ENCODE data around the gene ZNRF2.
"Not testable (repeated sequence)": the region's sequence is repeated elsewhere in the genome, so short reads cannot be mapped to it uniquely, and the experiment has no call there.

ZNRF2 gene

GRCh38 chr7:30353932-30354607 lies 69.7 kb downstream of the ZNRF2 start:
- DNase-seq: no peak

GRCh38 chr7:30354791-30355190 lies 70.4 kb downstream of the ZNRF2 start:
- DNase-seq: no peak

- DNase-seq: no peak
Observed at GRCh38 chr7:30359957-30360356, 75.6 kb downstream of the ZNRF2 start.

- no peak for DNase-seq
Observed at GRCh38 chr7:30363778-30364563, 79.6 kb downstream of the ZNRF2 start.

GRCh38 chr7:30364773-30365172 lies 80.4 kb downstream of the ZNRF2 start:
- no peak for DNase-seq

- no peak for DNase-seq
Observed at GRCh38 chr7:30365621-30366020, 81.2 kb downstream of the ZNRF2 start.

GRCh38 chr7:30366606-30367005 lies 82.2 kb downstream of the ZNRF2 start:
- no peak for DNase-seq

- DNase-seq: no peak
Observed at GRCh38 chr7:30367561-30367960, 83.2 kb downstream of the ZNRF2 start.

- no peak for DNase-seq
Observed at GRCh38 chr7:30369879-30370278, 85.5 kb downstream of the ZNRF2 start.

- no peak for DNase-seq
Observed at GRCh38 chr7:30371321-30371720, 86.9 kb downstream of the ZNRF2 start.

GRCh38 chr7:30378275-30378674 lies 93.9 kb downstream of the ZNRF2 start:
- no peak for DNase-seq

GRCh38 chr7:30379131-30379530 lies 94.7 kb downstream of the ZNRF2 start:
- DNase-seq: no peak

- DNase-seq: no peak
Observed at GRCh38 chr7:30379741-30380140, 95.3 kb downstream of the ZNRF2 start.

- DNase-seq: no peak
Observed at GRCh38 chr7:30380294-30380693, 95.9 kb downstream of the ZNRF2 start.

GRCh38 chr7:30380824-30381223 lies 96.4 kb downstream of the ZNRF2 start:
- DNase-seq: not testable (repeated sequence)

GRCh38 chr7:30382607-30383006 lies 98.2 kb downstream of the ZNRF2 start:
- no peak for DNase-seq

GRCh38 chr7:30389791-30390190 lies 105.4 kb downstream of the ZNRF2 start:
- no peak for DNase-seq

GRCh38 chr7:30390736-30391636 lies 106.6 kb downstream of the ZNRF2 start:
- no peak for DNase-seq

GRCh38 chr7:30391806-30392205 lies 107.4 kb downstream of the ZNRF2 start:
- no peak for DNase-seq

GRCh38 chr7:30395676-30396075 lies 111.3 kb downstream of the ZNRF2 start:
- DNase-seq: no peak

GRCh38 chr7:30396389-30396788 lies 112.0 kb downstream of the ZNRF2 start:
- DNase-seq: no peak

- no peak for DNase-seq
Observed at GRCh38 chr7:30403477-30403876, 119.1 kb downstream of the ZNRF2 start.

Measured in amygdala (tissue), 56 donors.